ENCODE data around the gene METRNL. TPM values are rescaled to one million over a fixed set of nuclear protein-coding genes. Genes with fewer than 3 reads are reported as not detected.
A peak's percentile ranks its signal among the peaks of the same experiment; 100 is the strongest.
"Not testable (repeated sequence)": the region's sequence is repeated elsewhere in the genome, so short reads cannot be mapped to it uniquely, and the experiment has no call there.

Gene METRNL
- total RNA-seq, 1 donor from 2014 or later = 151 TPM

DNA sequence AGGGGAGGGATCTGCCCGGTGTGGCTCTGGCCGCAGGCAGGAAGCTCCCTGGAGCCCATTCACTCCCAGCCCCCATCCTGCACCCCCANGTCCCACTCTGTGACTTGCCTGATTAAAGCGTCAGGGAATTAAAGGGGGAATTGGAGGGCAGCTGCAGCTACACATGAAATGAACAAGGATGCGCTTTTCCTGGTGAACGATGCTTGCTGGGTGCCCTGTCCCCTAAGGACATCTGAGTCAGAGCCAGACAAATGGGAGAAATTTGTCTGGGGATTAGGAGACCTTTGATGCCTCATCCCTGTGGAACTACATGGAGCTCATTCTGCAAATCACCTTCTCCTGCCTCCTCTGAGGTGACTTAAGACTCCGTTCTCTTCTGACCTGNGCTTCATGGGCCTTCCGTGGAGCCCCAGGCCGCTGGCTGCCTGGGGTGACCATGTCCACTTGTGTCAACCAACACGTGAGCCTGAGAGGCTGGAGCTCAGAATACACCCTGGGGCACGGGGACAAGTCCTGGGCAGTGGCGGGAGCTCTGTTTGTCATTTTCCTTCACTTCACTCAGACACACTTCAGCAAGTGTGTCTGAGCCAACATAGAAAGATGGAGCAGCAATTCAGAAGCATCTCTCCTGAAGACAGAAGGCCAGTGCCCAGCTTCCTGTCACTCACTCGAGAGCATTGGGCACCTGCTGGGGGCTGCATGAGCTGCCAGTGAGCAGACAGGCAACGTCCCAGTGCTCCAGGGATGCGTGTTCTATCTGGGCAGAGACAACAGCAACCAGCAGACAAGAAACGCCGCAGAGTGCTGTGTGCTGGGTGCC is 54.1 kb downstream of the METRNL start:
- DNase-seq (ENCODE audit: low spot score) = peak; percentile 83

DNA sequence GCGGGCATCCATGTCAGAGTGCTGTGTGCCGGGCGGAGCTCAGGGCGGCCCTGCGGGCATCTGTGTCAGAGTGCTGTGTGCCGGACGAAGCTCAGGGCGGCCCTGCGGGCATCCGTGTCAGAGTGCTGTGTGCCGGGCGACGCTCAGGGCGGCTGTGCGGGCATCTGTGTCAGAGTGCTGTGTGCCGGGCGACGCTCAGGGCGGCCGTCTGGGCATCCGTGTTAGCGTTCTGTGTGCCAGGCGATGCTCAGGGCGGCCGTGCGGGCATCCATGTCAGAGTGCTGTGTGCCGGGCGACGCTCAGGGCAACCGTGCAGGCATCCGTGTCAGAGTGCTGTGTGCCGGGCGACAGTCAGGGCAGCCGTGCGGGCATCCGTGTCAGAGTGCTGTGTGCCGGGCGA is 55.0 kb downstream of the METRNL start:
- DNase-seq (ENCODE audit: low spot score) = not testable (repeated sequence)

DNA sequence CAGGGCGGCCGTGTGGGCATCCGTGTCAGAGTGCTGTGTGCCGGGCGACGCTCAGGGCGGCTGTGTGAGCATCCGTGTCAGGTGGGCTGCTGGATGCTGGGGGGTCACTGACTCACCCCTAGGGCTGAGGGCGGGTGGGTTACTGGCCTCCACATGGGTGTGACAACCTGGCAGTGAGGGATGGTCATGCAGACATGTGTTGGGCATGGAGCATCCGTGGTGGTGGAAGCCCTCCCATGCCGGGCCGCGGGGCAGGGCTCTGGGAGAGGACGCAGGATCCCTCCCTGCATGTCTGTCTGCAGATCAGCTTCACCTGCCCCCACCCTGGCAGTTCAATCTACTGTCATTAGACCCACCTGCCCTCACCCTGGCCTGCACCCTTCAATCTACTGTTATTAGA is 56.3 kb downstream of the METRNL start:
- DNase-seq (ENCODE audit: low spot score) = peak; percentile 87

DNA sequence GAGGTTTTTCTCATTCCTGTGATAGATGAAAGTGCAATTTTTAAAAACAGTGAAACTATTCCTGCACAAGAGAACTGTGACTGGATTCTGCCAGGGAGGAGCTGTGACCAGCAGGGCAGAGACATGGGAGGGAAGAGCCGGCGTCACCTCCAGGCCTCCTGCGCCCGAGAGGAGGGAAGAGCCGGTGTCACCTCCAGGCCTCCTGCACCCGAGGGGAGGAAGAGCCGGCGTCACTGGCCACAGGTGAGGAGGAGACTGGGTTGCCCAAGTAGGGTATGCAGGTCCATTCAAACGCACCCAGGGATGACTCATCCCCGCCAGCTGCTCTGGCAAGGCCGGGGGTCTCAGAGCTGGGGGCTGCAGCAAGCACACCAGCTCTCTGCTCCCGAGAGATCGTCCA is 56.7 kb downstream of the METRNL start:
- peak; percentile 72 for DNase-seq (ENCODE audit: low spot score)

DNA sequence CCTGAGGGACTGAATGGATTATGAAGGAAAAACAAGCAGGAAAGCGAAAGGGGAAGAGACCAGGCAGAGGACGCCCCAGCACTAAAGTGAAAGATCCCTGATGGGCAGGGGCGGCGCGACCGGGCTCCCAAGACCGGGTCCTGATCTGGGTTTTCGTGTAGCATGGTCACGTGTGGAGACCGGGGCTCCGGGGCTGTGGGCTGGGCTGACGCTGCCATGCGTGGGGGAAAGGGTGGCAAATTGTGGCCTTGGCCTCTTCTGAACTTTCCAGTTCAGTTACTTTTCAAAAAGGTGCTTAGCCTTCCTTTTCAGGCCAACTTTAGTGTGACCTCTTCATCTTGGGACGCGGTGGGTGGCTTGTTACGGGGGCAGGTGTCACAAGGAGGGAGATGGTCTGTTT is 57.5 kb downstream of the METRNL start:
- DNase-seq (ENCODE audit: low spot score) = peak; percentile 65

DNA sequence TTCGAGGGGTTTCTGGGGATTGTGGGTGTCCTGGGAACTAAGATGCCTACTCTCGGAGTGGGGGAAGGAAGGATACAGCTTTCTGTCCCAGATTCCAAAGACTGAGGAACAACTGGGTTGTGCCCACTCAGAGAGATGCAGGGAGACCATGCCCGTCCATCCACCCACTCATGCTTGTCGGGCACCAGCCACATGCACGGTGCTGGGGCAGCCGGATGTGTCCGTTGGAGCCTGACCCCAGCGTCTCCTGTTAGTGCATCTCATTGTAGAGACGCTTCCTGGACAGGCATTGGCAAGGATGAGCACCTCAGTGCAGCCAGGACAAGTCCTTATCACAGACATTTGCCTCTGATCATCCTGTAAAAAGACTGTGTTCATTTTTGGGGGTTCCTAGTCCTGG is 58.1 kb downstream of the METRNL start:
- DNase-seq (ENCODE audit: low spot score) = peak; percentile 60

DNA sequence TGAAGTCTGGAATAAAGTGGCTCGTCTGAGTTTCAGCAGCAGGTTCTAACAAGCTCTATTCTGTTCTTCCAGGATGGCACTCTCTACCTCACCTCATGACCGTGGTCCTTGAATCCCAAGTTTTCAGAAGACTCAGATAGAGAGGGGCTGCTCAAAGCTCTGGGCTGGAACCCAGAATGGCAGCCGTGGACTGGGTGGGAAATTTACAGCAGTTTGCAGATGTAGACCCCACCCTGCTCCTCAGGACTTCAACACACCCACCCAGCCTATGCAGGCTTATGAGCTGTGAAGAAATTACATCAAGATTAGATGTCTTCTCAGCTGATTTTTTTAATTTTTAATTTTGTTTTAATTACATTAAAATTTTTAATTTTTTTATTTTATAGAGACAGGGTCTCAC is 59.4 kb downstream of the METRNL start:
- DNase-seq (ENCODE audit: low spot score) = peak; percentile 12

- DNase-seq (ENCODE audit: low spot score) = peak; percentile 51
These were observed 60.3 kb downstream of the METRNL start for GRCh38 chr17:83139541-83140248.

- DNase-seq (ENCODE audit: low spot score) = peak; percentile 62
These were observed 60.8 kb downstream of the METRNL start for GRCh38 chr17:83140249-83140566.

DNA sequence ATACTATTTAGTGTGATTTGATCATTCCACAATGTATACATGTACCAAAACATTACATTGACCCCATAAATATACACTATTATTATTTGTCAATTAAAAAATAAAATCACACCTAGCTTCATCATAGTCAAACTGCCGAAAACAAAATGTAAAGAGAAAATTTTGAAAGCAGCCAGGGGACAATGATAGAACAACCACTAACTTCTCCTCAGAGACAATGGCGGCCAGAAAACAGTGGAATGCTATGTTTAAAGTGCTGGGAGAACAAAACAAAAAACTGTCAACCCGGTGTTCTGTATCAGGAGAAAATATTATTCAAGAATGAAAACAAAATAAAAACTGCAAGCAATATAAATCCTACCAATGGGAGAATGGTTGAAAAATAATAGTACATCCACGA is 63.2 kb downstream of the METRNL start:
- DNase-seq (ENCODE audit: low spot score) = no peak

GRCh38 chr17:83143817-83144231 is 64.4 kb downstream of the METRNL start:
- peak; percentile 39 for DNase-seq (ENCODE audit: low spot score)

Other genes starting within 250 kb of the METRNL start
- 0.26 TPM for gene ZNF750, start 239.6 kb upstream of the METRNL start, total RNA-seq